GM18526 (cell line): ENCODE data around the gene TMLHE.
"Not testable (repeated sequence)": the region's sequence is repeated elsewhere in the genome, so short reads cannot be mapped to it uniquely, and the experiment has no call there.

ENCODE experiments used
- POLR2A ChIP-seq: IDR thresholded peaks from 3 replicates; pipeline ENCODE4 v1.6.1; 2011; ENCODE audit not compliant: insufficient read length; ENCODE audit errors: extremely low read depth

Gene TMLHE

DNA sequence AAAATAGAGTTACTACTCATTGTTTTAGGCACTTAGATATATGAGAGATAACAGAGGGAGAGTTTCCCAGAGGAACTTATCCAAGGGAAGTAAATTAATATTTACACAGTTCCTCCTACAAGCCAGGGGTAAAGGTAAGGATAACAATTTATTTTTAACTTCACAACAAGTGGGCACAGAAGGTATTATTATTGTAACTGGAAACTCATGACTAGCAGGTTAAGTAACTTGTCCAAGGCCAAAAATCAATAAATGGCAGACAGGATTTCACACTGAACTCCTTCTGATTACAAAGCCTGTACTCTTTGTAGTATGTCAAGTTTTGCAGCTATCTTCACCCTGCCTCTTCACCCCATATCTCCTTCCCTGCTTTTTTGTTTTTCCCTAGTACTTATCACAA is 107.5 kb downstream of the TMLHE start:
- TF ChIP-seq POLR2A = no peak

DNA sequence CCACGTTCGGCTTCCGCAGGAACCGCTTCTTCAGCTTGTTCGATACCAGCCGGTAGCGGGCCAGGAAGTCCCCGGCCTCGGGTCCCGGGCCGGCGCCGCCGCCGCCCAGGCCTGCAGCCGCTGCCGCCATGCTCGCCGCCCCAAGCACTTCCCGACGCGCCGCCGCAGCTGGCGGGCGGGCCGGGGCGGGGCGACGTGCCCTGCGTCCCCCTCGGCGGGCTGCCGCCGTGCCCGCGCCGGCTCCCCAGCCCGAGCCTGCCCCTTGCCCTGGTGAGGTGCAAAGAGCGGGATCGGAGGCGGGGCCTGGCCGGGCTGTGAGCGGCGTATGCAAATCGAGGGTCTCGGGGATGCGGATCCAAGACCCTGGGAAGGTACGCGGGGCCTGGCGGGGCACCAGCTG is 154.3 kb downstream of the TMLHE start, which contains the start of gene F8A3:
TSS of gene F8A3 (minus strand) at position 150 of the 400 bp plus-strand sequence. CDS start at position 130, 20 bp downstream.
- TF ChIP-seq POLR2A = not testable (repeated sequence)

DNA sequence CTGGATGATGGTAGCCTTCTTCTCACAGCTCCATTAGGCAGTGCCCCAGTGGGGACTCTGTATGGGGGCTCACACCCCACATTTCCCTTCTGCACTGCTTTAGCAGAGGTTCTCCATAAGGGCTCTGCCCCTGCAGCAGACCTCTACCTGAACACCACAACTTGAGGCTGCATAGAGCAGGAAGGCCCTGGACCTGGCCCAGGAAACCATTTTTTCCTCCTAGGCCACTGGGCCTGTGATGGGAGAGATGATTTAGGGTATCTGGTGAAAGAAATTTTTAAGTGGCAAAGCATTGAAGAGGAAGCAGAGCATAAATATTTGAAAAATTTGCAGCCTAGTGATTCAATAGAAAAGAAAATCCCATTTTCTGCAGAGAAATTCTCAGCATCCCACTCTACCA is 171.7 kb downstream of the TMLHE start:
- no peak for TF ChIP-seq POLR2A
